Measurements from ENCODE around the gene UMOD.

GRCh38 chr16:20308801-20309590, 43.5 kb downstream of the UMOD start:
- no peak for TF ChIP-seq ZFP30 (CRISPR knock-in tag; IDR thresholded peaks at IDR 0.05)
- no peak for TF ChIP-seq RARB (CRISPR knock-in tag; IDR thresholded peaks at IDR 0.05)
- no peak for TF ChIP-seq PATZ1 (CRISPR knock-in tag; IDR thresholded peaks at IDR 0.05; ENCODE audit: borderline replicate concordance)
- TF ChIP-seq BACH2 (CRISPR knock-in tag; IDR thresholded peaks at IDR 0.05; ENCODE audit: borderline replicate concordance), result no peak
- TF ChIP-seq ZFP3 (CRISPR knock-in tag; IDR thresholded peaks at IDR 0.05), result no peak
- no peak for TF ChIP-seq CSDC2 (CRISPR knock-in tag; IDR thresholded peaks at IDR 0.05)
- no peak for TF ChIP-seq ARNTL (CRISPR knock-in tag; IDR thresholded peaks at IDR 0.05; ENCODE audit: borderline replicate concordance, low read depth)
- no peak for TF ChIP-seq POU6F1 (CRISPR knock-in tag; IDR thresholded peaks at IDR 0.05; ENCODE audit: borderline replicate concordance, low read depth)
- no peak for TF ChIP-seq ZNF70 (CRISPR knock-in tag; IDR thresholded peaks at IDR 0.05)
